ENCODE data around the gene A1BG.

A1BG gene

DNA sequence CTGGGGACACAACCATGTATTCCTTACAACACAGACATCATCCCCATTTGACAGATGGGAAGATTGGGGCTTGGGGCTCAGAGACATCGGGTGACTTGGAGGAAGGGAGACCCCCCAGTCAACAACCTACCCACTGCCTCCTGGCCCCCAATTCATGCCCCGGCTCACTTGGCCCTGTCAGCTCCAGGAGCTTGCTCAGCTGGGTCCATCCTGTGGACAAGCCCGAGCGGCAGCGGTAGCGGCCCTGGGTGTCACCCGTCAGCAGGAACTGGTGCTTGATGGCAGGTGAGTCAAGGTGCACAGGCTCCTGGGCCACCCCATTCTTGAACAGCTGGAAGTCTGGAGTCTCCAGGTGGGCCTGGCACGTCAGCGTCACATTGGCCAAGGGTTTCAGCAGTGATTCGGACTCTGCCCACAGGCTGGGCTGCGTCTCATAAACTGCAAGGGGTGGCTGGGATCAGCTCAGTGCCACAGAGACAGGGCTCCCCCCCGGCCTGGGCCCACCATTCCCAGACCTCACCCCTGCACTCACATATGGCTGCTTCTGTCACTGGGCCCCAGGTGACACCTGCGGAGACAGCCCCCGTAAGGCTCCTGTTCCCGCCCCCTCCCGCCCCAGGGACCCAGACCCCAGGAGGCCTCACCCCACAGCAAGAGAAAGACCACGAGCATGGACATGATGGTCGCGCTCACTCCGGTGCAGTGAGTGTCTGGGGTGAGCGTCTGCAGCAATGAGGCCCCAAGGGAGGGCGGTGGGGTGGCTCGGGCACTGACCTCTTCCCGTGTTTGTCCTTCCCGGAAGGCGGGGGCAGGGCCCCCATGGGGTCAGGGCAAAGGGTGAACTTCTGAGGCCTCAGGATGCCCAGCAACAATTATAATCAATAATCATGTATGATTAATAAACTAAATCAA, at the start of gene A1BG:
Gene A1BG, minus strand, starts transcription at position 733 of the 912 bp plus-strand sequence. Its CDS starts 55 bp downstream, at position 678.
- no peak for DNase-seq

DNA sequence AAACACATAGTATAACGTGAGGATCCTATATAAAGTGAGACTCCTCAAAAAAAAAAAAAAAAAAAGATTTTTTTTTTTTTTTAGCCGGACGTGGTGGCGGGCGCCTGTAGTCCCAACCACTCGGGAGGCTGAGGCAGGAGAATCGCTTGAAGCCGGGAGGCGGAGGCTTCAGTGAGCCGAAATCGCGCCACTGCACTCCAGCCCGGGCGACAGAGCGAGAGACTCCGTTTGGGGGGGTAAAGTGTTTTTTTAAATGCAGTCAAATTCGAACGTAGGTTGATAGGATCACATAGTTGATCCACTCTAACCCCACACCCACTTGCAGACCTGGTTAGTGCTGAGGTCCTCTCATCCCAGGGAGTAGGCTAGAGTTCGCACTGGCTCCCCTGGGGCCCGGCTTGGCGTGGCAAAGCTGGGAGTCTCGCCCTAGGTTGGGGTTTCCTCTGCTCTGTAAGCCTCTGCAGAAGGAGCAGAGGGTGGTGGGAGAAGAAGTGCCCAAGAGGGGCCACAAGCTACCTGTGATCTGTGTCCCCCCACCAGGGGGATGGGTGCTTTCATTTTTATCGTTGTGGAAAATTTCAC, 48.6 kb upstream of the A1BG start:
- DNase-seq: no peak

DNA sequence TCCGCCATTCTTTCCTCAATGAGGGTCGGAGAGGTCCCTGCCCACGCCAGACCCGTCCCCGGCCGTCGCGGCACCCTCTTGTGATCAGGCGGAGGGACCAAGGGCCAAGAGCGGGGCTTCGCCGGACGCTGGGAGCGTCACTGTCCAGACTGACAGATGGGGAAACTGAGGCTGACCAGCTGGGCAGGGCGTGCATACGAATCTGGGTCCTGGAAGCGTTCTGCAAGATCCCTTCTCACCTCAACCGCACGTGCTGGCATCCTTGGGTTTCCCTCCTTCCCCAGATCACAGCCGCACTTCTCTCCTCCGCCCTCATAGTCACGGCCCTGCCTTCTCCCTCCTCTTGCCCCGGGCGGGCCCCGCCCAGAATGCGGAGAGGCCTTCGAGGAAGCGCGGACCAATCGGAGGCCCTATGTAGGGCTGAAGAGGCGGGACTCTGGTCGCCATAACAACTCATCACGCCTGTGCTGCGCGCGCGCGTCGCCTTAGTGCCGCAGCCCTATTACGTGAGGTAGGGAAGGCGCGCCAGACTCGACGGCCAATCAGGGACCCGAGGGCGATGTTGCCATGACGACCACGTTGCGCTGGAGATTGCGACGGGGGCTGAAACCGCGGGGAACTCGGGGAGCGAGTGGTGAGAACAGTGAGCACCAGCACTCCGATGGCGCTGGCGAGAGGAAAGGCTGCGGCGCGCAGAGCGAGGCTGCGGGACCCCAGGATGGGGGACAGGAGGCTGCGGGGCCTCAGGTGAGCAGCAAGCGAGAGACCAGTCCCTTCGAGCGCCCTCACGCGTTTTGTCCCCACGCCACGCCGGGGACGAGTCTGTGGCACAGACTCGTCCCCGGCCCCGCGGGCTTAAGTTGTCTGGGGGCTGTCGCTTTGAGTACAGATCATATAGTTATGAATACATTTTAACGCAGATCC, 47.9 kb upstream of the A1BG start:
- peak; percentile 99 for DNase-seq

- no peak for DNase-seq
These were observed 47.1 kb upstream of the A1BG start for GRCh38 chr19:58400316-58400915.

- no peak for DNase-seq
These were observed 46.6 kb upstream of the A1BG start for GRCh38 chr19:58399903-58400302.

DNA sequence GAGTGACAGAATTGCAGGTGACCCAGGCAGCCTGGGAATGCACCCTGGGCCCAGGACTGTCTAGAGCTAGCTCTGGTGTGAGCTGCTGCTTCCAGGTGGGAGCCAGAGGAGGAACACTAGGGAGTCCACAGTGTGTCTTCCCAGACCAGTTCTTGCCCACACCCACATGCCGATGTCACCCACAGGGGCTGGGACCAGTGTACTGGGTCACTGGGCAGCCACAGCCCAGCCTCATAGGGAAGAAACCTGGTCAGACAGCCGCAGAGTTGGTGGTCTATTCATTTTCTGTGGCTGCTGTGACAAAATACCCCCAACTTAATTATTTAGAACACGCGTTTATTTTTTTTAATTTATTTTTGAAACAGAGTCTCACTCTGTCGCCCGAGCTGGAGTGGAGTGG, 45.3 kb upstream of the A1BG start:
- DNase-seq: no peak

- no peak for DNase-seq
These were observed 44.8 kb upstream of the A1BG start for GRCh38 chr19:58398087-58398486.

DNA sequence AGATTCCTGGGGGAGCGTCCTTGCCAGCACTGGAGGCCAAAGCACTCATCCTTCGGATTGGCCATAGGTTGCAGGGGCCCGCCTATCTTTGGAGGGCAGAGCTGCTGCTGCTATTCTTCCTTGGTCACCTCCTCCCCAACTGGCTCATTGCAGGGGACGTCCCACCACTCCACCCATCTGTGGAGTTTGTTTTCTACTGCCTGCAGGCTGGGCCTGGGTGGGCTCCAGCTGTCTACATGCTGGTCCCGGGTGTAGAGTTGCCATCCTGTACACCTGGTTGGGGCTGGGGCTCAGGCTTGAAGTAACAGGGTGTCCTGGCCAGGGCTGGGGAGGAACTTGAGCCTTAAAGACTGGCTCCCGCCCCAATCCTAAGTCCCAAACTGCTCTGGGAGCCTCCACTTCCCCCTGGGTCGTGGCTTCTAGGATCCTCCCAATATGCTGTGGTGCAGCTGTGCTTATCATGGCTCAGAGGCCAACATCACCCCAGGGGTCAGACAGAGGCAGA, 44.3 kb upstream of the A1BG start:
- no peak for DNase-seq

GRCh38 chr19:58396691-58397532, 43.6 kb upstream of the A1BG start:
- DNase-seq: no peak

DNA sequence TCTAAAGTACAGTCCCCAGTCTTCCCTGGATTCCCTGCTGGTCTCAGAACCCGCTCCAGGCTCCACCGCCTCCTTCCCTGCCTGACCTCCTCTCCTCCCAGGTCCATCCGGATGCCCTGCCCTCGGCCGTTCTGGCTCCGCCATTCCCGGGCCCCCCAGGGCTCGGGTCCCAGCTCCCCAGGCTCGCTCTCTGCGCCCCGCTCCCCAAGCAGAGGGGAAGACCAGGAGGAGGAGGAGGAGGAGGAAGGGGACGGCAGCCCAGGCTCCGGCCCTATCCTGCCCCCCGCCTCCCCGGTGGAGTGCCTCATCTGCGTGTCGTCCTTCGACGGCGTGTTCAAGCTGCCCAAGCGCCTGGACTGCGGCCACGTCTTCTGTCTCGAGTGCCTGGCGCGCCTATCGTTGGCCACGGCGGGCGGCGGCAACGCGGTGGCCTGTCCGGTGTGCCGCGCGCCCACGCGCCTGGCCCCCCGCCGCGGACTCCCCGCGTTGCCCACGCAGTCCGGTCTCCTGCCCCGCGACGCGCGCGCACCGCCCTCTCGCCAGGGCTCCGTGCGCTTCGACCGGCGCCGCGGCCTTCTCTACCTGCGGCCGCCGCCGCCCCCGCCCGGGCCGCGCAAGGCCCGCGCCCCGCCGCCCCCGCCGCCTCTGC, 42.8 kb upstream of the A1BG start:
- DNase-seq: no peak

- peak; percentile 34 for DNase-seq
These were observed 42.1 kb upstream of the A1BG start, which contains the start of gene RNF225 for GRCh38 chr19:58395220-58395978. Gene RNF225 (plus strand): TSS chr19:58395656. CDS start chr19:58396090, 434 bp downstream.

DNA sequence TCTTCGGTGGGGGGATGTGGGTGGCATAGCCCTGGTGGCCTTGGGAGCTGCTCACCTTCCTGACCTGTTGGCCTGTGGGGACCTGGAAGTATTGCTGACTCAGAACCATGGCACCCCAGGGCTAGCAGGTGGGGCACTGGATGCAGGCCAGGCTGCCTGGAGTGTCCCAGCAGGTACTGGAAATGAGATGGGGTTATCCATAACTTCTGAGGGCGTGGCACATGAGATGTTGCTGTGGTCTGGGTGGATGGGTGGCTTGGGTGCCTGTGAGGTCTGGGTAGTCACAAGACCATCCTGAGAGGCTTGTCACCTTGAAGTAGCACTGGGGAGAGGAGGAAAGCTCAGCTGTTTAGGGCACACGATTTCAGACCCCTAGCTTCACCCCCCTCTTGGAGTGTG, 41.5 kb upstream of the A1BG start:
- no peak for DNase-seq

GRCh38 chr19:58393725-58394033, 40.4 kb upstream of the A1BG start:
- no peak for DNase-seq

DNA sequence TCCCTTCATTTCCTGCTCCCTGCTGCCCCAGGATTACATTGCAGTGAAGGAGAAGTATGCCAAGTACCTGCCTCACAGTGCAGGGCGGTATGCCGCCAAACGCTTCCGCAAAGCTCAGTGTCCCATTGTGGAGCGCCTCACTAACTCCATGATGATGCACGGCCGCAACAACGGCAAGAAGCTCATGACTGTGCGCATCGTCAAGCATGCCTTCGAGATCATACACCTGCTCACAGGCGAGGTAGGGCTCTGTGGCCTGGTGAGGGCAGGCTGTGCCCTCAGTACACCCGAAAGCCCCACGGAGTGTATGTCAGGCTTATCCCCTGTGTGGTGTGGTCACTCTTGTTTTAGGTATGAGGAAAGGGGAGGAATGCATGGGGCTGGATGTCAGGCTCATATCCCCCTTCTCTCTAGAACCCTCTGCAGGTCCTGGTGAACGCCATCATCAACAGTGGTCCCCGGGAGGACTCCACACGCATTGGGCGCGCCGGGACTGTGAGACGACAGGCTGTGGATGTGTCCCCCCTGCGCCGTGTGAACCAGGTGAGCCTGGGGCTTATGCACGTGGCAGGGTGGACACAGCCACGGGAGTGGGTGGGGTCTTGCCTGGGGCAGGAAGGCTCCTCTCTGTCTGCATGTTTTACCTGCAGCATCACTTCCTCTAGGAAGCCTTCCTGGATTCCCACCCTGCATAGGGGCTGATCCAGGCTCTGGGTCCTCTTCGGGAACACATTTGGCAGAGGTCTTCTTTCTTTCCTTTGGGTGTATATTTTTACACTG, 39.8 kb upstream of the A1BG start:
- no peak for DNase-seq

DNA sequence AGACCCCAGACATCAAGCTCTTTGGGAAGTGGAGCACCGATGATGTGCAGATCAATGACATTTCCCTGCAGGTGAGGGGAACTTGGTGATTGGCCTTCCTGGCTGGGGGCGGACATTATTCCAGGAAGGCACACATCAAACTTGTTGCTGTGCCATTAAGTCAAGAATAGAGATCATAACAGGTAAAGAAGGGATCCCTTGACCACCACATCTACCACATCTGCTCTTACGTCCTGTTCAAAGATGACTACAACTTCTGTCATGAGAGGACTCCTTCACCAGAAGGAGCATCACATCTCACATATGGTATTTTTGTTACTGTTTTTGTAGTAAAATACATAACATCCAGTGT, 34.9 kb upstream of the A1BG start:
- no peak for DNase-seq

- DNase-seq: peak; percentile 26
These were observed 34.3 kb upstream of the A1BG start for GRCh38 chr19:58387338-58388174.

GRCh38 chr19:58386576-58387337, 33.5 kb upstream of the A1BG start, which contains the start of gene RPS5:
Gene RPS5 (plus strand): TSS chr19:58387269. CDS start chr19:58388138, 869 bp downstream.
- DNase-seq: peak; percentile 99
